SU-DHL-6 (cell line): ENCODE results near the gene CCER1.

Experiments
- H2AFZ ChIP-seq: fragments of 200-600 bp; sonication (generic); 2 replicates; pipeline ENCODE4 v1.6.1; 2014; ENCODE audit warnings: low read depth, mild to moderate bottlenecking, moderate library complexity, mixed read lengths, antibody characterized with exemption, low read length; ENCODE audit not compliant: severe bottlenecking
- H3F3A ChIP-seq: fragments of 200-600 bp; shearing (Covaris generic); 2 replicates; pipeline ENCODE4 v1.6.0; 2016; ENCODE audit warnings: antibody characterized with exemption, mild to moderate bottlenecking; ENCODE audit not compliant: insufficient read depth
- H3K27ac ChIP-seq: fragments of 200-600 bp; sonication (generic); 2 replicates; pipeline ENCODE4 v1.5.1; 2016; ENCODE audit warnings: low read depth, mild to moderate bottlenecking, low read length, moderate library complexity, mixed read lengths
- H3K27me3 ChIP-seq: fragments of 200-600 bp; sonication (generic), shearing (Covaris generic); 2 replicates; pipeline ENCODE4 v1.6.0; 2014; ENCODE audit warnings: mild to moderate bottlenecking, low read length
- H3K36me3 ChIP-seq: fragments of 200-600 bp; sonication (generic); 2 replicates; pipeline ENCODE4 v1.6.1; 2014; ENCODE audit warnings: mild to moderate bottlenecking, low read length, mixed read lengths
- H3K4me2 ChIP-seq: fragments of 300-600, 200-600 bp; shearing (Covaris generic), sonication (generic); 2 replicates; pipeline ENCODE4 v1.6.0; 2014; ENCODE audit warnings: low read length, low read depth, mild to moderate bottlenecking; ENCODE audit not compliant: poor library complexity, severe bottlenecking
- H3K4me3 ChIP-seq: fragments of 200-600 bp; sonication (generic); 2 replicates; pipeline ENCODE4 v1.5.1; 2014; ENCODE audit warnings: antibody characterized with exemption, low read length, mild to moderate bottlenecking, mixed read lengths; ENCODE audit not compliant: insufficient read depth, poor library complexity, severe bottlenecking
- H3K79me2 ChIP-seq: fragments of 200-600 bp; sonication (generic); 2 replicates; pipeline ENCODE4 v1.6.1; 2014; ENCODE audit warnings: mild to moderate bottlenecking, low read length, moderate library complexity; ENCODE audit not compliant: insufficient read depth
- H3K9ac ChIP-seq: fragments of 200-600 bp; sonication (generic); 2 replicates; pipeline ENCODE4 v1.7.0; 2014; ENCODE audit warnings: mild to moderate bottlenecking, low read length
- H3K9me2 ChIP-seq: fragments of 200-600 bp; sonication (generic); replicated peaks from 2 replicates; pipeline ENCODE4 v1.6.1; 2014; ENCODE audit warnings: low read length; ENCODE audit not compliant: insufficient read depth
- H3K9me3 ChIP-seq: fragments of 200-600 bp; sonication (generic); 2 replicates; pipeline ENCODE4 v1.6.1; 2014; ENCODE audit warnings: low read length, mixed read lengths; ENCODE audit not compliant: insufficient read depth
- H4K20me1 ChIP-seq: fragments of 200-600 bp; sonication (generic); 2 replicates; pipeline ENCODE4 v1.6.1; 2014; ENCODE audit warnings: low read depth, mild to moderate bottlenecking, antibody characterized with exemption, low read length, moderate library complexity, mixed read lengths
- CTCF ChIP-seq: fragments of 200-600 bp; sonication (generic); IDR thresholded peaks from one replicate; pipeline ENCODE4 v1.5.1; 2017; ENCODE audit warnings: antibody characterized with exemption, mild to moderate bottlenecking, low read length, moderate library complexity; ENCODE audit not compliant: insufficient read depth, poor library complexity, severe bottlenecking
- EZH2phosphoT487 ChIP-seq: fragments of 200-600 bp; sonication (generic), shearing (Covaris generic); conservative IDR thresholded peaks from 2 replicates; pipeline ENCODE4 v1.6.1; 2018; ENCODE audit warnings: mild to moderate bottlenecking, antibody characterized with exemption, low read length, moderate library complexity, mixed read lengths

CCER1 gene

GRCh38 chr12:90924406-90924805 lies 30.6 kb downstream of the CCER1 start:
- Histone ChIP-seq H3K27me3 (0 out of 2 replicates have a peak, but pooled peaks cover 3% of the 10 kb centered on the region), H3K9ac (no peak overlapping the region), H2AFZ (no peak overlapping the region), H3K4me2 (no peak overlapping the region), H3K4me3 (no peak overlapping the region), H3K79me2 (no peaks in the 10 kb centered on the region), H3K36me3 (no peaks in the 10 kb centered on the region), H4K20me1 (no peaks in the 10 kb centered on the region), H3K9me3 (no peaks in the 10 kb centered on the region), H3F3A (no peaks in the 10 kb centered on the region), H3K9me2 (no peaks in the 10 kb centered on the region), H3K27ac (no peak overlapping the region)
- TF ChIP-seq CTCF (no peak), EZH2phosphoT487 (no peak)

DNA sequence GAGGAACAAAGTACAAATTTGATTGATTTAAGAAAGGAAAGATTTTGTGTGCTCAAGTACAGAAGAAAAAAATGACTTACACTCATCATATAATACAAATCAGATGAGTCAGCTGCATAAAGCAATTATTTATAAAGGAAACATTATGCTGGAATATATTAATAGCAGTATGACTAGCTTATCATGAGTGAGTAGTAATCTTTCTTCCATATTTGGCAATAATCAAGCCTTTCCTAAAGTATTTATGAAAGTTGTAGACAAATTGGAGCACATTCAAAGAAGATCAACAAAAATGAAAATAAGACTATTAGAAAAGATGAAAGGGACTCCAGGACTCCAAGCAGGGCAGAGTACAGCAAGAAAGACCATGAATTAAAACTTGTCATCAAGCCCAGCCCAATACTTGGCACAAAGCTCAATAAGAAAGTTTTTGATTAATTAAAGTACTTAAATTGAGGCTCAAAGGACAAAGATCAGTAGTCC lies 32.8 kb downstream of the CCER1 start:
- H3K4me2 ChIP-seq, result no peak overlapping the region
- no peak overlapping the region for H3K4me3 ChIP-seq
- no peaks in the 10 kb centered on the region for H4K20me1 ChIP-seq
- no peaks in the 10 kb centered on the region for H3K79me2 ChIP-seq
- no peak overlapping the region for H2AFZ ChIP-seq
- H3K36me3 ChIP-seq, result no peaks in the 10 kb centered on the region
- H3K9me2 ChIP-seq, result no peaks in the 10 kb centered on the region
- no peak overlapping the region for H3K27ac ChIP-seq
- H3F3A ChIP-seq, result no peaks in the 10 kb centered on the region
- no peak overlapping the region for H3K9ac ChIP-seq
- 0 out of 2 replicates have a peak, but pooled peaks cover 3% of the 10 kb centered on the region for H3K27me3 ChIP-seq
- TF ChIP-seq EZH2phosphoT487 (no peak), CTCF (no peak)
- H3K9me3 ChIP-seq, result no peaks in the 10 kb centered on the region

DNA sequence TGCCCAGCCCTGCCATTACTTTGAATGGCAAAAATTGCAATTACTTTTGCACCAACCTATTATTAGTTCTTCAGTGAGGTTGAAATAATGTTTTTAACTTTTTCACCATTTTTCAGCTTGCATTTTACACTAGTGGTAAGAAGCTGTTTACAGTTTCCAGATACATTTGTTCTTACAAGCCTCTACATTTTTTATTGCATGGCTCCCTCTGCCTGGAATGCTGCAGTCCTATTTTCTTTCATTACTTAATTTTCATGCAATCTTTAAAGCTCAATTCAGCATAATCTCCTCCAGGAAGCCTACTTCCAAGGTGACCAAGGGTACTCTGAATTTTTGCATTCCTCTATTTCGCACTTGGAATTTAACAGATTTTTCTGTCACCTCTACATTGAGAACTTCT lies 33.4 kb downstream of the CCER1 start:
- Histone ChIP-seq H3K27me3 (0 out of 2 replicates have a peak, but pooled peaks cover 3% of the 10 kb centered on the region), H3K36me3 (no peaks in the 10 kb centered on the region), H3K4me3 (no peak overlapping the region), H3K4me2 (no peak overlapping the region), H3K9me2 (no peaks in the 10 kb centered on the region), H3K27ac (no peak overlapping the region), H3K9ac (no peak overlapping the region), H4K20me1 (no peaks in the 10 kb centered on the region), H3K79me2 (no peaks in the 10 kb centered on the region), H3K9me3 (no peaks in the 10 kb centered on the region), H3F3A (no peaks in the 10 kb centered on the region), H2AFZ (no peak overlapping the region)
- no peak for TF ChIP-seq EZH2phosphoT487
- TF ChIP-seq CTCF, result no peak
